HEK293 (cell line): Measurements from ENCODE around the gene AMBRA1.

ENCODE experiments used
- CTCF ChIA-PET: fragments of 350-600 bp; formaldehyde crosslinking; extraction: SDS; loops from one replicate; lab custom pipeline; 2021; ENCODE audit warnings: antibody characterized with exemption; lab: Yijun Ruan, JAX
- POLR2A ChIA-PET: fragments of 300-600 bp; formaldehyde crosslinking; extraction: SDS; loops from one replicate; lab custom pipeline; 2020; ENCODE audit warnings: antibody characterized with exemption, inconsistent platforms; lab: Yijun Ruan, JAX
- H3K27ac ChIP-seq: fragments of 200-500 bp; sonication (Bioruptor generic); 2 replicates; pipeline ENCODE4 v1.5.1; 2014; ENCODE audit warnings: low read depth, low read length, control low read depth, inconsistent platforms; ENCODE audit errors: extremely low read depth
- H3K36me3 ChIP-seq, 2 experiments: fragments of 200-500 bp in 1 of 2; sonication (Bioruptor generic) in 1 of 2; 1 replicate in 1 of 2; 2 replicates in 1 of 2; pipeline ENCODE4 v1.5.1; 2014 to 2017; ENCODE audit warnings: inconsistent platforms in 2 of 2, low read length in 2 of 2; ENCODE audit not compliant: control insufficient read depth in 2 of 2, insufficient read depth in 1 of 2
- H3K4me1 ChIP-seq: fragments of 200-500 bp; sonication (Bioruptor generic); 2 replicates; pipeline ENCODE4 v1.5.1; 2014; ENCODE audit warnings: mild to moderate bottlenecking, low read length, inconsistent platforms; ENCODE audit not compliant: control insufficient read depth, insufficient read depth
- H3K4me3 ChIP-seq: 2 replicates; pipeline ENCODE4 v1.5.1; 2011; ENCODE audit warnings: low read depth, mild to moderate bottlenecking, control low read depth, low read length, moderate library complexity
- H3K9me3 ChIP-seq: fragments of 200-500 bp; sonication (Bioruptor generic); 2 replicates; pipeline ENCODE4 v1.5.1; 2014; ENCODE audit warnings: low read depth, low read length, inconsistent platforms; ENCODE audit not compliant: control insufficient read depth, insufficient read depth
- GLI4 ChIP-seq: fragments of 450-650 bp; formaldehyde crosslinking; IDR thresholded peaks from 2 replicates; pipeline ENCODE4 v1.5.1; 2016; ENCODE audit warnings: missing biosample characterization, missing genetic modification characterization
- IKZF3 ChIP-seq: fragments of 450-650 bp; IDR thresholded peaks from 2 replicates; pipeline ENCODE4 v1.5.0; 2018; ENCODE audit warnings: missing biosample characterization, mild to moderate bottlenecking, missing genetic modification characterization, moderate library complexity
- KLF8 ChIP-seq: fragments of 450-650 bp; formaldehyde crosslinking; IDR thresholded peaks from 2 replicates; pipeline ENCODE4 v1.5.1; 2016; ENCODE audit warnings: missing biosample characterization, missing genetic modification characterization
- YY1 ChIP-seq: fragments of 450-650 bp; formaldehyde crosslinking; IDR thresholded peaks from 2 replicates; pipeline ENCODE4 v1.5.1; 2018; ENCODE audit warnings: missing biosample characterization, missing genetic modification characterization
- ZBTB17 ChIP-seq: fragments of 450-650 bp; formaldehyde crosslinking; IDR thresholded peaks from 2 replicates; pipeline ENCODE4 v1.5.1; 2016; ENCODE audit warnings: missing biosample characterization, missing genetic modification characterization
- ZBTB48 ChIP-seq: fragments of 450-650 bp; formaldehyde crosslinking; IDR thresholded peaks from 2 replicates; pipeline ENCODE4 v1.5.1; 2016; ENCODE audit warnings: missing biosample characterization, missing genetic modification characterization
- ZNF146 ChIP-seq: fragments of 450-650 bp; formaldehyde crosslinking; IDR thresholded peaks from 2 replicates; pipeline ENCODE4 v1.5.1; 2016; ENCODE audit warnings: missing biosample characterization, missing genetic modification characterization
- ZNF341 ChIP-seq: fragments of 450-650 bp; formaldehyde crosslinking; IDR thresholded peaks from 2 replicates; pipeline ENCODE4; 2016; ENCODE audit warnings: low read depth, missing biosample characterization, missing genetic modification characterization
- ZNF37A ChIP-seq: fragments of 450-650 bp; IDR thresholded peaks from 2 replicates; pipeline ENCODE4 v1.5.1; 2018; ENCODE audit warnings: missing biosample characterization, missing genetic modification characterization
- ZNF394 ChIP-seq: fragments of 450-650 bp; formaldehyde crosslinking; IDR thresholded peaks from 2 replicates; pipeline ENCODE4 v1.5.1; 2016; ENCODE audit warnings: missing biosample characterization, missing genetic modification characterization, mild to moderate bottlenecking, moderate library complexity, borderline replicate concordance
- ZNF404 ChIP-seq: fragments of 450-650 bp; formaldehyde crosslinking; IDR thresholded peaks from 2 replicates; pipeline ENCODE4 v1.5.1; 2017; ENCODE audit warnings: missing biosample characterization, missing genetic modification characterization
- ZNF558 ChIP-seq: fragments of 450-650 bp; formaldehyde crosslinking; IDR thresholded peaks from 2 replicates; pipeline ENCODE4 v1.5.1; 2016; ENCODE audit warnings: missing biosample characterization, missing genetic modification characterization
- ZNF561 ChIP-seq: fragments of 450-650 bp; IDR thresholded peaks from 2 replicates; pipeline ENCODE4 v1.5.1; 2018; ENCODE audit warnings: missing biosample characterization, missing genetic modification characterization, borderline replicate concordance
- ZNF626 ChIP-seq: fragments of 450-650 bp; sonication (Bioruptor Pico); formaldehyde crosslinking; IDR thresholded peaks from 2 replicates; pipeline ENCODE4 v1.5.1; 2018; ENCODE audit warnings: missing biosample characterization, missing genetic modification characterization, inconsistent platforms
- ZNF660 ChIP-seq: fragments of 450-650 bp; IDR thresholded peaks from 2 replicates; pipeline ENCODE4 v1.5.1; 2018; ENCODE audit warnings: missing biosample characterization, mild to moderate bottlenecking, missing genetic modification characterization
- TF ChIP-seq, protein P1 (sequence below): fragments of 450-650 bp; IDR thresholded peaks from 2 replicates; pipeline ENCODE4 v1.5.1; 2018; ENCODE audit warnings: missing biosample characterization, missing genetic modification characterization
- TF ChIP-seq, protein P2 (sequence below): fragments of 450-650 bp; formaldehyde crosslinking; IDR thresholded peaks from 2 replicates; pipeline ENCODE4 v1.5.1; 2016; ENCODE audit warnings: missing biosample characterization, missing genetic modification characterization
- TF ChIP-seq, protein P3 (sequence below): fragments of 450-650 bp; formaldehyde crosslinking; IDR thresholded peaks from 2 replicates; pipeline ENCODE4 v1.5.1; 2016; ENCODE audit warnings: missing biosample characterization, missing genetic modification characterization
- TF ChIP-seq, protein P4 (sequence below): fragments of 450-650 bp; formaldehyde crosslinking; IDR thresholded peaks from 2 replicates; pipeline ENCODE4 v1.5.1; 2016; ENCODE audit warnings: missing biosample characterization, missing genetic modification characterization
- TF ChIP-seq, protein P5 (sequence below): fragments of 450-650 bp; formaldehyde crosslinking; IDR thresholded peaks from 2 replicates; pipeline ENCODE4 v1.5.1; 2016; ENCODE audit warnings: missing biosample characterization, missing genetic modification characterization
- TF ChIP-seq, protein P6 (sequence below): fragments of 450-650 bp; IDR thresholded peaks from 2 replicates; pipeline ENCODE4 v1.5.1; 2018; ENCODE audit warnings: missing biosample characterization, mild to moderate bottlenecking, missing genetic modification characterization

The AMBRA1 gene

DNA sequence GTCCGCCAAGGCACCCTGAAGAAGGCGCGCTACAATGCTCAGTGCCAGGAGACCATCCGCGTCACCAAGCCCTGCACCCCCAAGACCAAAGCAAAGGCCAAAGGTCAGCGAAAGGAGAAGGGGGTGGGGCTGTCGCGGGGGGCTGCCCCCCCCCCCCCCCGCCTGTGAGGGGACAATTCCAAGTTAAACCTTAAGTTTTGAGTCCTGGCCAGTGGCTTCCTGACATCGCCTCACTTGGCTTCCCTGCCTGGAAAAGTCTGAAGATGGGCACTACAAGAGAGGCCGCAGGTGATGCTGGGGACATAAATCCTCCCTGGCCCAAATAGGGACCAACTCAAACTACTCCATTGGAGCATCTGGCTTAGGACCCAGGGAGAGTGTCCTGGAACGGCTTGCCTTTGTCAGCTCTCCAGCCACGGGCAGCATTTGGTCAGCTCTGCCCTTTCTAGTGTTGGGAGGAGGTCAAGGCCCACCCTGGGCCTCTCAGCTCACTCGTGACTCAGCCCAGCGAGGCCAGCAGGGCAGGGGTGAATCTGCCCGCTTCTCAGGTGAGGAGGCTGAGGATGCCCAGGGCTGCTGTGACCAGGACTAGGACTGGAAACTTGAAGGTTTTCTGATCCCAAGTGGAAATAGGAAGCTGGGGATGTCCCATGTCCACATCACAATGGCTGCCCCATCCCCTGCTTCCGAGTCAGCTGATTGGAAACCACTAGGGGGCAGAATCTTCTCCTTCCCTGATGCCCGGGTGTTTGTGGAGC, 211.0 kb downstream of the AMBRA1 start:
- Histone ChIP-seq H3K27ac (no peak overlapping the region; the same call in 1 of the 2 replicates), H3K4me3 (no peak overlapping the region), H3K36me3 (peaks cover 0 to 23% of the 10 kb centered on the region in 2 experiments; a peak in 1 of 3 replicates), H3K4me1 (no peaks in the 10 kb centered on the region), H3K9me3 (no peaks in the 10 kb centered on the region)
- CTCF ChIA-PET, result interaction anchor here (0.6 to 2.1 kb wide), 19 partner anchors 10 to 509 kb away, joined by 3 to 13 read pairs (median 3); partner anchors contain the start of genes CHRM4 and DGKZ
- POLR2A ChIA-PET, result interaction anchor here (1.3 kb wide), 1 partner anchor 10 kb away, joined by 3 read pairs; no protein-coding TSS in a partner anchor
- TF ChIP-seq, protein P1, sequence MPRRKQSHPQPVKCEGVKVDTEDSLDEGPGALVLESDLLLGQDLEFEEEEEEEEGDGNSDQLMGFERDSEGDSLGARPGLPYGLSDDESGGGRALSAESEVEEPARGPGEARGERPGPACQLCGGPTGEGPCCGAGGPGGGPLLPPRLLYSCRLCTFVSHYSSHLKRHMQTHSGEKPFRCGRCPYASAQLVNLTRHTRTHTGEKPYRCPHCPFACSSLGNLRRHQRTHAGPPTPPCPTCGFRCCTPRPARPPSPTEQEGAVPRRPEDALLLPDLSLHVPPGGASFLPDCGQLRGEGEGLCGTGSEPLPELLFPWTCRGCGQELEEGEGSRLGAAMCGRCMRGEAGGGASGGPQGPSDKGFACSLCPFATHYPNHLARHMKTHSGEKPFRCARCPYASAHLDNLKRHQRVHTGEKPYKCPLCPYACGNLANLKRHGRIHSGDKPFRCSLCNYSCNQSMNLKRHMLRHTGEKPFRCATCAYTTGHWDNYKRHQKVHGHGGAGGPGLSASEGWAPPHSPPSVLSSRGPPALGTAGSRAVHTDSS, result no peak
- no peak for TF ChIP-seq ZNF404 (tag by site-specific recombination)
- TF ChIP-seq ZNF660 (tag by site-specific recombination), result peak; percentile 13; the same call in 1 of the 2 replicates
- TF ChIP-seq GLI4, result no peak
- no peak for TF ChIP-seq ZBTB48 (tag by site-specific recombination)
- no peak for TF ChIP-seq ZNF558
- TF ChIP-seq, protein P2, sequence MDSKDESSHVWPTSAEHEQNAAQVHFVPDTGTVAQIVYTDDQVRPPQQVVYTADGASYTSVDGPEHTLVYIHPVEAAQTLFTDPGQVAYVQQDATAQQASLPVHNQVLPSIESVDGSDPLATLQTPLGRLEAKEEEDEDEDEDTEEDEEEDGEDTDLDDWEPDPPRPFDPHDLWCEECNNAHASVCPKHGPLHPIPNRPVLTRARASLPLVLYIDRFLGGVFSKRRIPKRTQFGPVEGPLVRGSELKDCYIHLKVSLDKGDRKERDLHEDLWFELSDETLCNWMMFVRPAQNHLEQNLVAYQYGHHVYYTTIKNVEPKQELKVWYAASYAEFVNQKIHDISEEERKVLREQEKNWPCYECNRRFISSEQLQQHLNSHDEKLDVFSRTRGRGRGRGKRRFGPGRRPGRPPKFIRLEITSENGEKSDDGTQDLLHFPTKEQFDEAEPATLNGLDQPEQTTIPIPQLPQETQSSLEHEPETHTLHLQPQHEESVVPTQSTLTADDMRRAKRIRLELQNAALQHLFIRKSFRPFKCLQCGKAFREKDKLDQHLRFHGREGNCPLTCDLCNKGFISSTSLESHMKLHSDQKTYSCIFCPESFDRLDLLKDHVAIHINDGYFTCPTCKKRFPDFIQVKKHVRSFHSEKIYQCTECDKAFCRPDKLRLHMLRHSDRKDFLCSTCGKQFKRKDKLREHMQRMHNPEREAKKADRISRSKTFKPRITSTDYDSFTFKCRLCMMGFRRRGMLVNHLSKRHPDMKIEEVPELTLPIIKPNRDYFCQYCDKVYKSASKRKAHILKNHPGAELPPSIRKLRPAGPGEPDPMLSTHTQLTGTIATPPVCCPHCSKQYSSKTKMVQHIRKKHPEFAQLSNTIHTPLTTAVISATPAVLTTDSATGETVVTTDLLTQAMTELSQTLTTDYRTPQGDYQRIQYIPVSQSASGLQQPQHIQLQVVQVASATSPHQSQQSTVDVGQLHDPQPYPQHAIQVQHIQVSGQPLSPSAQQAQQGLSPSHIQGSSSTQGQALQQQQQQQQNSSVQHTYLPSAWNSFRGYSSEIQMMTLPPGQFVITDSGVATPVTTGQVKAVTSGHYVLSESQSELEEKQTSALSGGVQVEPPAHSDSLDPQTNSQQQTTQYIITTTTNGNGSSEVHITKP, result peak; percentile 58
- TF ChIP-seq, protein P3, sequence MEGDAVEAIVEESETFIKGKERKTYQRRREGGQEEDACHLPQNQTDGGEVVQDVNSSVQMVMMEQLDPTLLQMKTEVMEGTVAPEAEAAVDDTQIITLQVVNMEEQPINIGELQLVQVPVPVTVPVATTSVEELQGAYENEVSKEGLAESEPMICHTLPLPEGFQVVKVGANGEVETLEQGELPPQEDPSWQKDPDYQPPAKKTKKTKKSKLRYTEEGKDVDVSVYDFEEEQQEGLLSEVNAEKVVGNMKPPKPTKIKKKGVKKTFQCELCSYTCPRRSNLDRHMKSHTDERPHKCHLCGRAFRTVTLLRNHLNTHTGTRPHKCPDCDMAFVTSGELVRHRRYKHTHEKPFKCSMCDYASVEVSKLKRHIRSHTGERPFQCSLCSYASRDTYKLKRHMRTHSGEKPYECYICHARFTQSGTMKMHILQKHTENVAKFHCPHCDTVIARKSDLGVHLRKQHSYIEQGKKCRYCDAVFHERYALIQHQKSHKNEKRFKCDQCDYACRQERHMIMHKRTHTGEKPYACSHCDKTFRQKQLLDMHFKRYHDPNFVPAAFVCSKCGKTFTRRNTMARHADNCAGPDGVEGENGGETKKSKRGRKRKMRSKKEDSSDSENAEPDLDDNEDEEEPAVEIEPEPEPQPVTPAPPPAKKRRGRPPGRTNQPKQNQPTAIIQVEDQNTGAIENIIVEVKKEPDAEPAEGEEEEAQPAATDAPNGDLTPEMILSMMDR (tag by site-specific recombination), result peak; percentile 56
- peak; percentile 88 for TF ChIP-seq IKZF3 (tag by site-specific recombination)
- TF ChIP-seq, protein P4, sequence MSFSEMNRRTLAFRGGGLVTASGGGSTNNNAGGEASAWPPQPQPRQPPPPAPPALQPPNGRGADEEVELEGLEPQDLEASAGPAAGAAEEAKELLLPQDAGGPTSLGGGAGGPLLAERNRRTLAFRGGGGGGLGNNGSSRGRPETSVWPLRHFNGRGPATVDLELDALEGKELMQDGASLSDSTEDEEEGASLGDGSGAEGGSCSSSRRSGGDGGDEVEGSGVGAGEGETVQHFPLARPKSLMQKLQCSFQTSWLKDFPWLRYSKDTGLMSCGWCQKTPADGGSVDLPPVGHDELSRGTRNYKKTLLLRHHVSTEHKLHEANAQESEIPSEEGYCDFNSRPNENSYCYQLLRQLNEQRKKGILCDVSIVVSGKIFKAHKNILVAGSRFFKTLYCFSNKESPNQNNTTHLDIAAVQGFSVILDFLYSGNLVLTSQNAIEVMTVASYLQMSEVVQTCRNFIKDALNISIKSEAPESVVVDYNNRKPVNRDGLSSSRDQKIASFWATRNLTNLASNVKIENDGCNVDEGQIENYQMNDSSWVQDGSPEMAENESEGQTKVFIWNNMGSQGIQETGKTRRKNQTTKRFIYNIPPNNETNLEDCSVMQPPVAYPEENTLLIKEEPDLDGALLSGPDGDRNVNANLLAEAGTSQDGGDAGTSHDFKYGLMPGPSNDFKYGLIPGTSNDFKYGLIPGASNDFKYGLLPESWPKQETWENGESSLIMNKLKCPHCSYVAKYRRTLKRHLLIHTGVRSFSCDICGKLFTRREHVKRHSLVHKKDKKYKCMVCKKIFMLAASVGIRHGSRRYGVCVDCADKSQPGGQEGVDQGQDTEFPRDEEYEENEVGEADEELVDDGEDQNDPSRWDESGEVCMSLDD, result no peak
- no peak for TF ChIP-seq YY1
- TF ChIP-seq, protein P5, sequence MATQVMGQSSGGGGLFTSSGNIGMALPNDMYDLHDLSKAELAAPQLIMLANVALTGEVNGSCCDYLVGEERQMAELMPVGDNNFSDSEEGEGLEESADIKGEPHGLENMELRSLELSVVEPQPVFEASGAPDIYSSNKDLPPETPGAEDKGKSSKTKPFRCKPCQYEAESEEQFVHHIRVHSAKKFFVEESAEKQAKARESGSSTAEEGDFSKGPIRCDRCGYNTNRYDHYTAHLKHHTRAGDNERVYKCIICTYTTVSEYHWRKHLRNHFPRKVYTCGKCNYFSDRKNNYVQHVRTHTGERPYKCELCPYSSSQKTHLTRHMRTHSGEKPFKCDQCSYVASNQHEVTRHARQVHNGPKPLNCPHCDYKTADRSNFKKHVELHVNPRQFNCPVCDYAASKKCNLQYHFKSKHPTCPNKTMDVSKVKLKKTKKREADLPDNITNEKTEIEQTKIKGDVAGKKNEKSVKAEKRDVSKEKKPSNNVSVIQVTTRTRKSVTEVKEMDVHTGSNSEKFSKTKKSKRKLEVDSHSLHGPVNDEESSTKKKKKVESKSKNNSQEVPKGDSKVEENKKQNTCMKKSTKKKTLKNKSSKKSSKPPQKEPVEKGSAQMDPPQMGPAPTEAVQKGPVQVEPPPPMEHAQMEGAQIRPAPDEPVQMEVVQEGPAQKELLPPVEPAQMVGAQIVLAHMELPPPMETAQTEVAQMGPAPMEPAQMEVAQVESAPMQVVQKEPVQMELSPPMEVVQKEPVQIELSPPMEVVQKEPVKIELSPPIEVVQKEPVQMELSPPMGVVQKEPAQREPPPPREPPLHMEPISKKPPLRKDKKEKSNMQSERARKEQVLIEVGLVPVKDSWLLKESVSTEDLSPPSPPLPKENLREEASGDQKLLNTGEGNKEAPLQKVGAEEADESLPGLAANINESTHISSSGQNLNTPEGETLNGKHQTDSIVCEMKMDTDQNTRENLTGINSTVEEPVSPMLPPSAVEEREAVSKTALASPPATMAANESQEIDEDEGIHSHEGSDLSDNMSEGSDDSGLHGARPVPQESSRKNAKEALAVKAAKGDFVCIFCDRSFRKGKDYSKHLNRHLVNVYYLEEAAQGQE, result 0 out of 2 replicates have a peak, but pooled peaks have one; percentile 18
- 0 out of 2 replicates have a peak, but pooled peaks have one; percentile 20 for TF ChIP-seq ZNF394 (tag by site-specific recombination)
- 0 out of 2 replicates have a peak, but pooled peaks have one; percentile 23 for TF ChIP-seq ZBTB17
- TF ChIP-seq ZNF561 (tag by site-specific recombination), result no peak
- TF ChIP-seq, protein P6, sequence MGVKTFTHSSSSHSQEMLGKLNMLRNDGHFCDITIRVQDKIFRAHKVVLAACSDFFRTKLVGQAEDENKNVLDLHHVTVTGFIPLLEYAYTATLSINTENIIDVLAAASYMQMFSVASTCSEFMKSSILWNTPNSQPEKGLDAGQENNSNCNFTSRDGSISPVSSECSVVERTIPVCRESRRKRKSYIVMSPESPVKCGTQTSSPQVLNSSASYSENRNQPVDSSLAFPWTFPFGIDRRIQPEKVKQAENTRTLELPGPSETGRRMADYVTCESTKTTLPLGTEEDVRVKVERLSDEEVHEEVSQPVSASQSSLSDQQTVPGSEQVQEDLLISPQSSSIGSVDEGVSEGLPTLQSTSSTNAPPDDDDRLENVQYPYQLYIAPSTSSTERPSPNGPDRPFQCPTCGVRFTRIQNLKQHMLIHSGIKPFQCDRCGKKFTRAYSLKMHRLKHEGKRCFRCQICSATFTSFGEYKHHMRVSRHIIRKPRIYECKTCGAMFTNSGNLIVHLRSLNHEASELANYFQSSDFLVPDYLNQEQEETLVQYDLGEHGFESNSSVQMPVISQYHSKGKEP (tag by site-specific recombination), result no peak
- TF ChIP-seq ZNF626, result no peak
- no peak for TF ChIP-seq ZNF146 (tag by site-specific recombination)
- no peak for TF ChIP-seq ZNF341 (tag by site-specific recombination)
- no peak for TF ChIP-seq ZNF37A (tag by site-specific recombination)
- TF ChIP-seq KLF8 (tag by site-specific recombination), result 0 out of 2 replicates have a peak, but pooled peaks have one; percentile 14
